Gastrocnemius medialis (tissue), 4 donors: ENCODE results near the gene METTL13.

Experiments
- POLR2A ChIP-seq, 2 donors: fragments of 450-650 bp; IDR thresholded peaks; one replicate each; pipeline ENCODE4 v1.6.1; 2017; ENCODE audit warnings: antibody characterized with exemption in 2 of 2, mild to moderate bottlenecking in 2 of 2, moderate library complexity in 2 of 2
- TF ChIP-seq, protein P1 (sequence below), 5 experiments: fragments of 450-650 bp in 3 of 5; fragments of 200-600 bp in 2 of 5; sonication (generic) in 2 of 5; IDR thresholded peaks in 4 of 5; conservative IDR thresholded peaks in 1 of 5; 1 replicate in 4 of 5; 2 replicates in 1 of 5; pipeline ENCODE4 v1.5.1; 2016 to 2019; ENCODE audit warnings: antibody characterized with exemption in 5 of 5, mild to moderate bottlenecking in 3 of 5, moderate library complexity in 3 of 5

DNA sequence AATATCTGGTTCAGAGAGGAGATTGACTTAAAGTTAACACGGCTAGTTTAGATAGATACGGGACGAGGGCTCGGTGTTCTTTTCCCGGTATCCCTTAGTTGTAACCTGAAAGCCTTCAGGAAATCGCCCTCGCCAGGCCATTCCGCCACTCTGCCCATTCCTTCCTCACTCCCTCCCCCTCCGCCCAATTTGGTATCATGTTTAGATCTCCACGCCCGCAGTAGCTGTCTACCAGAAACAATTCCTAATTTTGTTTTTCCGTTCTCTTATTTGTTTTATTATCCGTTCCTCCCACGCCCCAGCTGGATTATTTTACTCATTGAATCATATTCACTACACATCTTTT, 38.9 kb upstream of the METTL13 start:
- TF ChIP-seq, protein P1, sequence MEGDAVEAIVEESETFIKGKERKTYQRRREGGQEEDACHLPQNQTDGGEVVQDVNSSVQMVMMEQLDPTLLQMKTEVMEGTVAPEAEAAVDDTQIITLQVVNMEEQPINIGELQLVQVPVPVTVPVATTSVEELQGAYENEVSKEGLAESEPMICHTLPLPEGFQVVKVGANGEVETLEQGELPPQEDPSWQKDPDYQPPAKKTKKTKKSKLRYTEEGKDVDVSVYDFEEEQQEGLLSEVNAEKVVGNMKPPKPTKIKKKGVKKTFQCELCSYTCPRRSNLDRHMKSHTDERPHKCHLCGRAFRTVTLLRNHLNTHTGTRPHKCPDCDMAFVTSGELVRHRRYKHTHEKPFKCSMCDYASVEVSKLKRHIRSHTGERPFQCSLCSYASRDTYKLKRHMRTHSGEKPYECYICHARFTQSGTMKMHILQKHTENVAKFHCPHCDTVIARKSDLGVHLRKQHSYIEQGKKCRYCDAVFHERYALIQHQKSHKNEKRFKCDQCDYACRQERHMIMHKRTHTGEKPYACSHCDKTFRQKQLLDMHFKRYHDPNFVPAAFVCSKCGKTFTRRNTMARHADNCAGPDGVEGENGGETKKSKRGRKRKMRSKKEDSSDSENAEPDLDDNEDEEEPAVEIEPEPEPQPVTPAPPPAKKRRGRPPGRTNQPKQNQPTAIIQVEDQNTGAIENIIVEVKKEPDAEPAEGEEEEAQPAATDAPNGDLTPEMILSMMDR (IDR thresholded peaks at IDR 0.05 in 4 of 5, conservative IDR thresholded peaks at IDR 0.05 in 1 of 5): no peak
- no peak for TF ChIP-seq POLR2A (IDR thresholded peaks at IDR 0.05)
